ENCODE measurements around the gene RAPGEF1.

Gene RAPGEF1

DNA sequence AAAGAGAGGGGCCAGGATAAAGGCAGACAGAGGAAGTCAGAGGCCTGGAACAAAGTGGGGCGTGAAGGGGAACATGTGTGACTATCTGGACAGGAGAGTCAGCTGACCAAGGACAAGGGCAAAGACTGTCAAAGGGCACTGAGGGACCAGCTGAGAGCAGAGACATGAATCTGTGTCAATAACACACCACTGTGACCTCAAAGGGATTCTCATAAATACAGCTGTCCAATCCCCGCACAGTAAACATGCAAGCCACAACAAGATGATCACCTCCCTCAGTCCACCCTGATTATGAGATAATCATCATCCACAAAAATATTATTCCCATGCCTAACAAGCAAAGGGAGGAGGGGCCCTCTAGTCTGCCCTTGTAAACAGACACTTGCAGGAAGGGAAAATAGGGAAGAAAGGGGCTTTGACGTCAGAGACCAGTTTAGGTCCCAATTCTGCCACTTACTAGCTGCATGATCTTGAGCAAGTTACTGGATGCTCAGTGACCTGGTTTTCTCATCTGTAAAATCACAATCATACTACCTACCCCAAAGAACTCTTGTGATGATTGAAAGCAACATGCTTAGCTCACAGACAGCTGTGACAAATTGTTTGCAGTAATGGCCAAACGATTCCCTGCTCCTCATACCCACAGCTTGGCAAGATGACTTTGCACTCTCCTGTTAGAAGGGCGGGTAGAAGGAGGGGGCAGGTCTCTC lies 41.8 kb downstream of the RAPGEF1 start:
- CTCF ChIA-PET, result interaction anchor here (0.9 to 6.1 kb wide), 9 partner anchors 11 to 42 kb away, joined by 3 to 42 read pairs (median 4); no protein-coding TSS in a partner anchor
- no peak for DNase-seq (ENCODE audit: extremely low spot score)
- POLR2A ChIA-PET, result no interaction called here
- TF ChIP-seq, protein P1, sequence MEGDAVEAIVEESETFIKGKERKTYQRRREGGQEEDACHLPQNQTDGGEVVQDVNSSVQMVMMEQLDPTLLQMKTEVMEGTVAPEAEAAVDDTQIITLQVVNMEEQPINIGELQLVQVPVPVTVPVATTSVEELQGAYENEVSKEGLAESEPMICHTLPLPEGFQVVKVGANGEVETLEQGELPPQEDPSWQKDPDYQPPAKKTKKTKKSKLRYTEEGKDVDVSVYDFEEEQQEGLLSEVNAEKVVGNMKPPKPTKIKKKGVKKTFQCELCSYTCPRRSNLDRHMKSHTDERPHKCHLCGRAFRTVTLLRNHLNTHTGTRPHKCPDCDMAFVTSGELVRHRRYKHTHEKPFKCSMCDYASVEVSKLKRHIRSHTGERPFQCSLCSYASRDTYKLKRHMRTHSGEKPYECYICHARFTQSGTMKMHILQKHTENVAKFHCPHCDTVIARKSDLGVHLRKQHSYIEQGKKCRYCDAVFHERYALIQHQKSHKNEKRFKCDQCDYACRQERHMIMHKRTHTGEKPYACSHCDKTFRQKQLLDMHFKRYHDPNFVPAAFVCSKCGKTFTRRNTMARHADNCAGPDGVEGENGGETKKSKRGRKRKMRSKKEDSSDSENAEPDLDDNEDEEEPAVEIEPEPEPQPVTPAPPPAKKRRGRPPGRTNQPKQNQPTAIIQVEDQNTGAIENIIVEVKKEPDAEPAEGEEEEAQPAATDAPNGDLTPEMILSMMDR (IDR thresholded peaks at IDR 0.05; ENCODE audit: control extremely low read depth, extremely low read depth, low read depth, missing control alignments), result no peak

DNA sequence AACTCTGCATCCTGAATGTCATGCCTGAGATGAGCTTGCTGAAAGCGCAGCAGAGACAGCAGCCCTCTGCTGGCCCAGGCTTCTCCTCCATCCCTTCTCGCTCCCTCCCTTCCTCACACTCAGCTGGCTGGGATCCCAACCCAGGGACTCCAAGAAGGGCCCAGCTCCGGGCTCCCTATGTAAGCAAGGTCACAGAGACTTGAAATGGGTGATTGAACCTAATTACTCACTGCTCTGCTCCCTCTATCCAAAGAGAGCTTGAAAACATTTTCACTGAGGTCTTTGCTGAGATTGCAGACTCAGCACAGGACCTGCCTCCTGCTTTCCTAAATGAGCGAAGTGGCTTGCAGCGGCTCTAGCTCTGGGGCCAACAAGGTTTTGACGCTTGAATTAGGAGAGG lies 42.8 kb downstream of the RAPGEF1 start:
- TF ChIP-seq, protein P1 (IDR thresholded peaks at IDR 0.05; ENCODE audit: control extremely low read depth, extremely low read depth, low read depth, missing control alignments), result no peak
- ChIA-PET POLR2A (no interaction called here), CTCF (interaction anchor here (0.9 to 6.1 kb wide), 14 partner anchors 10 to 46 kb away, joined by 3 to 42 read pairs (median 5); no protein-coding TSS in a partner anchor)
- DNase-seq (ENCODE audit: extremely low spot score), result no peak

DNA sequence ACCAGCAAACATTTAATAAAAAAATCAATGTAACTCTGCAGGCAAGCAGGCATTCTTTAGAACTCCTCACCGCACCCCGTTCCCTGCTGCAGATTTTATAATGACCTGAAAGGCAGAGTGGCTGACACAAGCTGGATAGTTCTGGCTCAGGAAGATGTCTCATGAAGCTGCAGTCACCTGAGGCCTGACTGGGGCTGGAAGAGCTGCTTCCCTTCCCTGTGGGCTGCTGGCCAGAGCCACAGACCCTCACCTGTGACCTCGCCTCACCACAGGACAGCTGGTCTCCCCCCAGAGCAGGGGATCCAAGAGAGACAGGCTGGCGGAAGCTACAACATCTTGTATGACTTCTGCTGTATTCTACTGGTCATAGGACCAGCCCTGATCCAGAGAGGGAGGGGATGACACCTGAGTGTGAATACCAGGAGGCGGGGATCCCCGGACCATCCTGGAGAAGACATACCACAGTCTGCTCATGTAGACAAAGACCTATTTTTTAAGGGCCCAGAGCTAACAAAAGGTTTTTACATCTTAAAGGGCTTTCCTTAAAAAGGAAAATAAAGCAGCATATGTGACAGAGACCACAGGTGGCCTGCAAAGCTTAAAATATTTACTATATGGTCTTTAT lies 43.9 kb downstream of the RAPGEF1 start:
- ChIA-PET CTCF (interaction anchor here (0.9 to 6.1 kb wide), 14 partner anchors 11 to 47 kb away, joined by 3 to 42 read pairs (median 5); no protein-coding TSS in a partner anchor), POLR2A (no interaction called here)
- TF ChIP-seq, protein P1 (IDR thresholded peaks at IDR 0.05; ENCODE audit: control extremely low read depth, extremely low read depth, low read depth, missing control alignments), result no peak
- no peak for DNase-seq (ENCODE audit: extremely low spot score)

DNA sequence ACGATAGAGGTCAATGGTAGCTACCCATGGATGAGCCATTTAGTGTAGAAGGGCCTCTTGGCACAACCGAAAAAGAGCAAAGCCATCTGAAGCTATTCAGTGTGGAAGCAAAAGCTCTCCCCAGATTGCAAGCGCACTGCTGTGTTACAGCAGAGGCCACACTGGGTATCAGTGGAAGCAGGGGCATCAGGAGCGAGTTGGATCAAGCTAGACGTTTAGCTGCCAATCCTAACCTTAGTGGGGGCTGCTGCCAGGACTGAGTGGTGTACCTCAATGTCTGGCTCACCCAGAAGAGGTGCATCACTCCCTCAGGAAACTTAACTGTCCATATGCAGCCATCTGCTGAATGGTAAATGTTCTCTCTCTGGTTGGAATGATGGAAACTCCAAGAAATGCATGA lies 44.5 kb downstream of the RAPGEF1 start:
- POLR2A ChIA-PET, result no interaction called here
- CTCF ChIA-PET, result interaction anchor here (1.2 to 6.1 kb wide), 8 partner anchors 9 to 48 kb away, joined by 3 to 42 read pairs (median 6); no protein-coding TSS in a partner anchor
- TF ChIP-seq, protein P1 (IDR thresholded peaks at IDR 0.05; ENCODE audit: control extremely low read depth, extremely low read depth, low read depth, missing control alignments), result no peak

DNA sequence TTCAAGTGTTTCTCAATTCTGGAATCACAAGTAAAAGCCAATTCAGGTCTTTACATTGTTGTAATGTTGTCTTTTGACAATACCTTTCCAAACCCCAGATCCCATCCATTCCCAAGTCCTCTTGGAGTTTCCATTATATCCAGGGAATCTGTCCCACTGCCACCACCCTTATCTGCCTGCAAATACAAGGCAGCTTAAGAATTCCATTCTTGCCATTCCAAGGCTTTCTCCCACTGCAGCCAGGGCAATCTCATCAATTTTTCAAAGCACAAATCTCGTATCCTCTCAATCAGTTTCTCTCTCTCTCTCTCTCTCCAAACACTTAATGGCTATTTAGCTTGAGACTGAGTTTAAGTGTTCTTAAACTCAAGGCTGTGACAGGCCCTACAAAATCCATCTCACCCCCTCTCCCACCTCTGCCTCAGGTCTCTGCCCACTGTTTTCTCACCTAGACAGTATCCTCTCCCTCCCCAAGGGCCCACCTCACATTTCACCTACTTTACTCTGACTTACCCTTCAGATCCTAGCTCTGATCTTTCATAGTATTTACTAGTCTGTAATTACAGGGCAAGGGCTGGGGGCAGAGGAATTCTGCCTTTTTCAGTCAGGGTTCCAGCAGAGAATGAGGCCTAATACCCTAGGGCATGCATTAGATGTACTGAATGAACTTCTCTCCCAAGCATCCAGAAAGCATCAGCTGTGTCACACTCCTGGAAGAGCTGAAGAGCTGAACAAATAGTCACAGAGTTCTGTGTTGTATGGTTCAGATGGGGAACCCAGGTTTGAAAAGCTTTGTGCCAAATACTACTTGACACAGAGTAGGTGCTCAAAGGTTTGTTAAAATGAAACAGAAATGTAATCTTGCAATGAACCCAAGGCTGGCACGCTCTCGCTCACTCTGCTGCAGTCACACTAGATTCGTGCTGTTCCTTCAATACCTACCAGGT lies 46.0 kb downstream of the RAPGEF1 start:
- POLR2A ChIA-PET, result no interaction called here
- TF ChIP-seq, protein P1 (IDR thresholded peaks at IDR 0.05; ENCODE audit: control extremely low read depth, extremely low read depth, low read depth, missing control alignments), result no peak
- DNase-seq (ENCODE audit: extremely low spot score), result no peak
- CTCF ChIA-PET, result interaction anchor here (0.9 to 6.1 kb wide), 9 partner anchors 9 to 50 kb away, joined by 3 to 42 read pairs (median 5); no protein-coding TSS in a partner anchor

More for the DNA sequence above, 44.5 kb downstream of the RAPGEF1 start:
- DNase-seq (ENCODE audit: extremely low spot score), result no peak

Data from GM10248 (cell line).